Measurements from ENCODE around the gene SEC63.
"Not testable (repeated sequence)": the region's sequence is repeated elsewhere in the genome, so short reads cannot be mapped to it uniquely, and the experiment has no call there.

Gene SEC63

DNA sequence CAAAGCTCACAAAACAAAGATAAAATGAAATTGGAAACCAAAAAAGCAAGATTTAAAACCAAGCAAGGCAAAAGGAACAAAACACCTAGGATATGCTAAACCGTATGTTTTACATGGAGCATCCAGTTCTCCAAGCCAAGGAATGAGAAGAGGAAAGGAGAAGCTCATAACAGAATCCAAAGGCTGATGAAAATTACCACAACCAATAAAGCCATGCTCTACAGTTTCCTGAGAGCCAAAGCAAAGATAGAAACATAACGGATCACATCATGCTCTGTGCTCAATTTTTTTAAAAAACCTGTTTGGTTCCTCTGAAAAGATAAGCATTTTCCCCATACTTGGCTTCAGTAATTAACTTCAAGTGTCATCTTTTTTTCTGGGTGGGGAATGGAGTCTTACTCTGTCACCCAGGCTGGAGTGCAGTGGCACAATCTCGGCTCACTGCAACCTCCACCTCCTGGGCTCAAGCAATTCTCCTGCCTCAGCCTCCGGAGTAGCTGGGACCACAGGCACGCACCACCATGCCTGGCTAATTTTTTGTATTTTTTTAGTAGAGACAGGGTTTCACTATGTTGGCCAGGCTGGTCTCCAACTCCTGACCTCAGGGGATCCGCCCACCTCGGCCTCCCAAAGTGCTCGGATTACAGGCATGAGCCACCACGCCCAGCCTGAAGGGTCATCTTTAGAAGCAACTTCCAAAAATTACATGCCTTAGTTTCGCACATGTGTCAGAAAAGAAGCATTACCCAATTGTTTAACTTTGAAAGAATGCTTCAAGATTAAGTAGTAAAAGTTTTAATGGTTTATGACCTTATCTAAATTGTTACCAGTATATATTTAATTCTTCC is 31.1 kb downstream of the SEC63 start:
- DNase-seq, result not testable (repeated sequence)

DNA sequence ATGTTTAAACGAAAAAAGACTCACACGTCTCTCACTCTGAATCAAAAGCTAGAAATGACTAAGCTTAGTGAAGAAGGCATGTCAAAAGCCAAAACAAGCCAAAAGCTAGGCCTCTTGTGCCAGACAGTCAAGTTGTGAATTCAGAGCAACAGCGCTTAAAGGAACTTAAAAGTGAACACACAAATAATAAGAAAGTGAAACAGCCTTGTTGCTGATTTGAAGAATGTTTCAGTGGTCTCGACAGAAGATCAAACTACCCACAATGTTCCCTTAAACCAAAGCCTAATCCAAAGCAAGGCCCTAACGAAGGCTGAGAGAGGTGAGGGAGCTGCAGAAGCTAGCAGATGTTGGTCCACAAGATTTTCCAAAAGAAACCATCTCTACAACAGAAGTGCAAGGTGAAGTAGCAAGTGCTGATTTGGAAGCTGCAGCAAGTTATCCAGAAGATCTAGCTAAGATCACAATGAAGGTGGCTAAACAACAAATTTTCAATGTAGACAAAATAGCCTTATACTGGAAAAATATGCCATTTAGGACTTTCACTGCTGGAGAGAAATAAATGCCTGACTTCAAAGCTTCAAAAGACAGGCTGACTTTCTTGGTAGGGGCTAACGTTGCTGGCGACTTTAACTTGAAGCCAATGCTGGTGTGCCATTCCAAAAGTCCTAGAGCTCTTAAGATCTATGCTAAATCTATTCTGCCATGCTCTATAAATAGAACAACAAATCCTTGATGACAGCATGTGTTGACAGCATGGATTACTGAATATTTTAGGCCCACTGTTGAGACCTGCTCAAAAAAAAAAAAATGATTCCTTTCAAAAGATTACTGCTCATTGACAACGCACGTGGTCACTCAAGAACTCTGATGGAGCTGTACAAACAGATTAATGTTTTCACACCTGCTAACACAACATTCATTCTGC is 40.3 kb downstream of the SEC63 start:
- DNase-seq, result no peak

DNA sequence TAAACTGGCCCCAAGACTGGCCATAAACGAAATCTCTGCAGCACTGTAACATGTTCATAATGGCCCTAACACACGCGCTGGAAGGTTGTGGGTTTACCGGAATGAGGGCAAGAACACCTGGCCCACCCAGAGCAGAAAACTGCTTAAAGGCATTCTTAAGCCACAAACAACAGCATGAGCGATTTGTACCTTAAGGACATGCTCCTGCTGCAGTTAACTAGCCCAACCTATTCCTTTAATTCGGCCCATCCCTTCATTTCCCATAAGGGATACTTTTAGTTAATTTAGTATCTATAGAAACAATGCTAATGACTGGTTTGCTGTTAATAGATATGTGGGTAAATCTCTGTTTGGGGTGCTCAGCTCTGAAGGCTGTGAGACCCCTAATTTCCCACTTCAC is 41.0 kb downstream of the SEC63 start:
- not testable (repeated sequence) for DNase-seq

DNA sequence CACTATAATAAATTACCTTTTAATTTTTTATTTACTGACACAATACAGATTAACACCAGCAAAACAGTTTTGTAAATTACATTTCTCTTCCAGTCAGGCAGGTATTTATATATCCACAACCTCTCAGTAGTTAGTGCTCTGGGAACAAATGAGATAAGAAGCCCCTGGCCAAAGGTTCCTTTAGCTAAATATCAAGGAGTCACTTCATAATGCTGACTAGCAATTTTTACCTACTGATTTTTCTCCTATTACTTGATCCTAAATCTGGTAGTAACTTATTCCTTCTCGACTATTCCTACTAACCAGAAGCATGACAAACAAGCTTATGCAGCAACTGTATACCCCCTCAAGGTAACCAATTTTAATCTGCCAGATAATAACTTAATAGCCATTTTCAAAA is 46.3 kb downstream of the SEC63 start:
- DNase-seq, result no peak

DNA sequence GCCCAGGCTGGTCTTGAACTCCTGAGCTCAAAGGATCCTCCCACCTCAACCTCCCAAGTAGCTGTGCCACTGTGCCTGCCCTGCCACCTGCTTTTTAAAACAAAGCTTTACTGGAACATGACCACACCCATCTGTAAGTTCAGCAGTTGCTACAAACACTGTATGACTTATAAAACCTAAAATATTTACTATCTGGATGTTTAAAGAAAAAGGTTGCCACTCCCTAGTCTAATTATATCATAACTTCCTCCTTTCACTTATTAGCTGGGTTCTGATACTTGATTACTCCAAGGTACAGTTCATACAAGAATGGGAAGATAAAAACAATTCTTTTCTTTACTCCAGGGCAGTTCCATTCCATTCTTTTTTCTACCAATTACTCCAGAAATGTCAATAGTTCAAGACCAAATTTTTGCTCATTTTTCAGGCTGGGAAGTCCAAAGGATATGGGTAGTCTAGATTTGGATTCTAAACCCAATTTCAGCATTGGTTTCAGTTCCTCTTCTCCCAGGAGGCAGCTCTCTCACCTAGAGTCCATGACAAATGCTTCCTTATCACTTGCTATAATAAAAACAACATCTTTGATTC is 63.1 kb downstream of the SEC63 start:
- DNase-seq, result no peak

DNA sequence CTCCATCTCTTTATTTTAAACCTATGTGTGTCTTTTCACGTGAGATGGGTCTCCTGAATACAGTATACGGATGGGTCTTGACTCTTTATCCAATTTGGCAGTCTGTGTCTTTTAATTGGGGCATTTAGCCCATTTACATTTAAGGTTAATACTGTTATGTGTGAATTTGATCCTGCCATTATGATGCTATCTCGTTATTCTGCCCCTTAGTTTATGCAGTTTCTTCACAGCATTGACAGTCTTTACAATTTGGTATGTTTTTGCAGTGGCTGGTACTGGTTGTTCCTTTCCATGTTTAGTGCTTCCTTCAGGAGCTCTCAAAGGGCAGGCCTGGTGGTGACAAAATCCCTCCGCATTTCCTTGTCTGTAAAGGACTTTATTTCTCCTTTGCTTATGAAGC is 67.6 kb downstream of the SEC63 start:
- DNase-seq, result not testable (repeated sequence)

DNA sequence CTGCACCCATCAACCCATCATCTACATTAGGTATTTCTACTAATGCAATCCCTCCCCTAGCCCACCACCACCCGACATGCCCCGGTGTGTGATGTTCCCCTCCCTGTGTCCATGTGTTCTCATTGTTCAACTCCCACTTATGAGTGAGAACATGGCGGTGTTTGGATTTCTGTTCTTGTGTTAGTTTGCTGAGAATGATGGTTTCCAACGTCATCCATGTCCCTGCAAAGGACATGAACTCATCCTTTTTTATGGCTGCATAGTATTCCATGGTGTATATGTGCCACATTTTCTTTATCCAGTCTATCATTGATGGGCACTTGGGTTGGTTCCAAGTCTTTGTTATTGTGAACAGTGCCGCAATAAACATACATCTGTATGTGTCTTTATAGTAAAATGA is 72.1 kb downstream of the SEC63 start:
- not testable (repeated sequence) for DNase-seq

DNA sequence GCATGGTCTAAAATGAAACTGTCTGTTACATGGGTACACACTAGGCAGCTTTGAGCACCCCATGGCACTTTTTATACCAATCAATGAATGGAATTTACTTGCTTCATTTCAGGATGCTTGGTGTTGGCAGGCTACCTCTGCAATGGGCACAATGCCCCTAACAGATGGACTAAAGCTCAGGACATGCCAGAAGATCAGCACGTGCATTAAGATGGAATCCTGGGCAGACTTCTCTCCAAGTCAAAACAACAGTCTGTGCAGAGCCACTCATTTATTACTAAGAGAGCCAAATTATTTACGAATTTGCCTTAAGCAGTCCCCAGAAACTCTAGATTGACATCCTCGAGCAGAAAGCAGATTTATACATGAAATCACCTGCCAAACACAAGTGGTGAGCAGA is 78.1 kb downstream of the SEC63 start:
- no peak for DNase-seq

DNA sequence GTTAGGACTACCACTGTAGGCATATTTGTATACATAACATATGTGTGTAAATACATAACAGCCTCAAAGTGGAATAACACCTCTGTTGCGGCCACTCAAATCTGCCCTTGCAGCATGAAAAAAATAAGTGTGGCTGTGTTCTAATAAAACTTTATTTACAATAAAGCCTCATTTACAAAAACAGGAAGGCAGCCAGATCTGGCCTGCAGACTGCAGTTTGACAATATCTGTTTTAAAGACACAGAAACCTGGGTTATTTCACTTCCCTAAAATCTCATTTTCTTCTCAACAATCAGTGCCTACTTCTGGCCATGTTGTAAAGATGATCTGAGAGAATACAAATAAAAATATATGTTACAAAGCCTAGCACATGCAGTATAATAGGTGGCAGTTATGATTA is 80.0 kb downstream of the SEC63 start:
- no peak for DNase-seq

DNA sequence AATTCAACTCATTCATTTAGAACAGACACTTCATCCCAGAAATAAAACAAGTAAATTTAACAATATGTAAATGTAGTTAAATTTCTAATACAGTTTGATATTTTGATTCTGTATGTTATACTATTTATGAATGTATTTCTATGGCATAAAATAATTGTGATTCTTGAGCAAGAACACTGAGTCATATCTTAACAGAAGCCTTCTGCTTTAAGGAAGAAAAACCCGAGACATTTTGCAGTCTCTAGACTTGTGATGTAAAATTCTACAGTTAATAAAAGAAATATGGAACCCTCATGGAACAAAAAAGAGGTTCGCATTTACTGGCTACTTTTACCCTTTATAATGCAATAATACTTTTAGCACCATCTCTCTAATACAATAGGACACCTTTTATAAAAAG is 86.0 kb downstream of the SEC63 start:
- DNase-seq, result no peak

DNA sequence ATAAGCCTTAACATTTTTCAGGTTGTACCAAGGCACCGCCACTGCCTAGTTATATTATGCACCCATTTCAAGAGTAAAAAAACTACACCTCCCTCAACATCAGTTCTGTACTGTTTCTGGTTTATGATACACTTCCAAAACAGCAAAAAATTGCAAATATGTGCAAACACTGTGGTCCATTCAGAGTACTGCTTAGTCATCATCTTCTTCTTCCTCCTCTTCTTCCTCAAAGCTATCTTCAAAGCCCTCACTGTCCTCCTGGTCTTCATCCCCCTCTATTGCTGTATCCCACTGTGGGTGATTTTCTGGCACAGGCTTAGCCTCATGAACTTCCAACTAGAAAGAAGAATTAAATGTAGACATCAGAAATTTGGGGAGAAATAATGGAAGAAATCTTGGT is 86.5 kb downstream of the SEC63 start:
- DNase-seq, result not testable (repeated sequence)

DNA sequence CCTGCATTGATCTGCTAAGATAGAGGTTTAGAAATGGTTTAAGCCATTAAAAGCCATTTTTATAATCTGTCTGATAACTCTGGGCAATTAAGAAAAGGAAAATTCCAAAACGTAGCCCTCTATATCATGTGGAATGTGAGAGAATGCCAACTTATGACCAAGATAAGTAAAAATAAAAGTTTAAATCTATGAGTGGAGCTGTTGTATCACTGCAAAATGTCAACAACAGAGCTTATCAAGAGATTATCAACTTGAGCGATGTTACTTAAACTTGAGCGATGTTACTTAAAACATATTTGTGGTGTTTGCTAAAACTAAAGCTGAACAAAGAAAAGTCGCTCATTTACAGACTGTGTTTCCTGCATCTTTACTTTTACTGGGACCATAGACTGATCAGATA is 87.0 kb downstream of the SEC63 start:
- DNase-seq, result no peak

DNA sequence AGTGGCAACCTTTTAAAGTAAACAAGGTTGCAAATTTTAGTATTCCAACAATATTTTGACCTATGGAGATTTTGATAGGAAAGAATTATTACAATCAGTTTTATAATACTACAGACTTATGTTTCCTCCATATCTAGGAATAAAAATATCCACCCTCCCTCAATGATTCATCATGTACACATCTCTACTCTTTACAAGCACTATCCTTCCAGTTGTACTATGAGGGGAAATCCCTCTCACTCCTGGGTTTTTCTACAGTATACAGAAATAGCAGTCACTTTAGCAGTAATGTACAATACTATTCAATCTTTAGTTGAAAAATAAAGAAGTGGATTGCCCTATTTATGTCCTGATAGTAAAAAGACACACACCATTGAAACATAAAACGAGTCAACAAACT is 87.6 kb downstream of the SEC63 start:
- DNase-seq, result no peak

DNA sequence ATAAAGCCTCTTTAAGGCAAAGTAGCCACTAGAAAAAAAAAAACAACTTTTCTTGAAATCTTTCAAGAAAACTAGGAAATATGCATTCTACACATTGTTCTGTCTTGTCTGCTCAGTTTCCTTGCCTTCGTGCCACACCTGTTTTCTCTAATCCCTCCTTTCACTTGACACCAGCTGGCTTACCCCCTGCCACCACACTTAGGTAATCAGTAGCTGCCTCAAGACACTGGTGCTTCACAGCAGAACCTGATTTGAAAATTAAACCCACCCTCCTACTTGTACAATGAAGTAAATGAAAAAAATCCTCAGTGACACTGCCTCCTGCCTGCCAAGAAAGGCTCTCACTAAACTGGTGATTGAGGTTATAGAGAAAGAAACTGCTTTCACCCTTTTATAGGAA is 88.1 kb downstream of the SEC63 start:
- DNase-seq, result no peak

DNA sequence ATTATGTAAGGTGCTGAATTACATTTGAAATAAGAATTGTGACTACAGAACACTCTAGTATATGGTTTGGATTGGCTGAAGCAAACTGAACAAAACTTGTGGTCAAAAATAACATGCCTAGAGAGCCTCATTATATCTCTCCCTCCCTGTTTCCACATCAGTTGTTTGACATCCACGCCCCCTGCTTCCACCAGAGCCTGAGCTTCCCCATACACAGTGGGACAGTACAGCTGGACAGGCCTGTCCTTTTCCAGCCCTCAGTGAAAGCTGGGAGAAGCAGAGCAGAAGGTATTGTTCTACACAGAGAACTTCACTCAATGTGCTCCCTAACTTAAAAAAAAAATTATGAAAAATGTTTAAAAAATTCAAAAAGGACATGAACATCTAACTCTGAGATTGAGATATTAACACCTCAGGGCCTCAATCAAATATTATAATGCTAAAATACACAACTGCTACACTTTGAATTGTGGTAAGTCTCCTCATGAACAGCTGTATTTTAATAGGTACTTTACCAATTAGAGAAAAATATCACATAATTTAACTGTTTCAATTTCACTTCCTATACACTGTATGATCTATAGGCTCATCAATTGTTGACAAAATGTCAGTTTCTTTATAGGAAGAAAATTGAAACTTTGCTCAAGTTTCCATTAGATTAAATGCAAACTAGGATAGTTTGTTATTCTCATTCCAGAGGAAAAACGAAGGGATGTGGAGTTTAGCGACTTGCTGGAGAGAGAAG is 89.0 kb downstream of the SEC63 start:
- DNase-seq, result no peak

DNA sequence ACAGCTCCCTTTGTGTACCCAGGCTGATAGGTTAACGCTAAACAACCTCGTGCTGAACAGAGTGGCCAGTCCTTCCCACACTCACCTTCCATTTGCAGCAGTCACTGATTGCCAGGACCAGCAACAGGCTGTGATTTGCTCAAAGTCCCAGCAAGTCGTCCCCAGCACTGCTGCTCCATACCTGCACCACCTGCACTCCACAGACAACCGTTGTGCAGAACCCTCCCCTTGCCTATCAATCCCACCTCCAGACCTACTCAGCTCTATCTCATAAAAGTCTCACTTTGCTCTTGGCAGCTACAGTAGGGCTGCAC is 90.7 kb downstream of the SEC63 start:
- DNase-seq, result no peak

DNA sequence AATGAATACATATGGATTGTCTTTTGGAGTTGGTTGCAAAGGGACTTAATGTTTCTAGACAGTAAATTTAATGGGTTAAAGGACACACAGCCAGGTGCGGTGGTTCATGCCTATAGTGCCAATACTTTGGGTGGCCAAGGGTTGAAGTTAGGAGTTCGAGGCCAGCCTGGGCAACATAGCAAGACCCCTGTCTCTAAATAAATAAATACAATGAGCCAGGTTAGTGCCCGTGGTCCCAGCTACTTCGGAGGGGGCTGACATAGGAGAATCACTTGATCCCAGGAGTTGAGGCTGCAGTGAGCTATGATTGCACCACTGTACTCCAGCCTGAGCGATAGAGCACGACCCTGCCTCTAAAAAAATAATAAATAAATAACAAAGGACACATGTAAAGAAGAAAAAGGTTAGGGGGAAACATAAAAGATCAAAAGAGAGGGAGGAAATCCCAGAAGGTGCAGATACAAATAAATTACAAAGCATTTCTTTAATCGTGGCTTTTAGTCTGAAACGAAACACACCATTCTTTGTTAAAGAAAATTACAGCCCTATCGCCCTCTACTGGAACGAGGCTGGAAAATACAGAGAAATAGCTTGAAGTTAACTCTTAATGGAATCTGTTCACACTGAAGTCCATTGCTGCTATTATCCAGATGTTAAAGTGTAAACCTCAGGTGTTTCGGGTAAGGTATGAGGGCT is 91.3 kb downstream of the SEC63 start:
- DNase-seq, result peak; percentile 22

DNA sequence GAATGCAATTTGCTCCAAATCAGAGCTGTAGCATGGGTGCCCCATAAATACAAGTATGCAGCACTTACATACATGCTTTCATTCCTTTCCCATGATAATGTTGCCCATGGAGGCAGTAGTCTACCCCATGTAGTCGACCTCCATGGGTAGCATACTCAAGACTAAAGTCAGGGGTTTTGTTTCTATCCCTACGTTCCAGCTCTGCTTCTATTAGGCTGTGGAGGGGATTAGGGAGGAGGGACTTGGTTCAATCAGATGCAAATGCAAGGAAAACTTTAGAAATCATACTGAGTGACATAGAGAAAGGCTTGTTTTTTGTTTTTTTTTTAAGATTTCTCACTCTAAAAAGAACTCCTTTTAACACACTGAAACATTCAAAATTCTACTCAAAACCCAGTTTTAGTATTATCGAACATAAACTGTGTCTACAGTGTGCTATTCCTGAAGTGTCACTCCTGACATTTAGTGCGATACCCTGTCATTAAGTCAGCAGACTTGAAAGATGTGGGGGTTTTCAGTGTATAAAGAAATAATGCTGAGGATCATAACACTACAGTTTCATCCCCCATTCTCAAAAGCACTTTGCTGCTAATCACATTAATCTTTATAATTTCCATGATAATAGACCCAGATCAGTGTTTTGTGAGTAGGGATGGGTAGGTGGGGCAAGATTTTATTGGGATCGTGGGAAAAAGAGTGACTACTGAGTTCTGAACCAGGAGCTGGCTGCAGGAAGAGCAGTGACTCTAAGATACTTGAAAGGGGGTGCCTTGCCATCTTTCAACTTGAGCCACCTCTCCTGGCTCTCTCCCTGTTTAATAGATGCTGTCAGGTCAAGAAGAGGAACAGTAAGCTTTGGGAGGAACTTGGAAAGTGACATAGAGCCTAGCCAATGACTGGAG is 93.5 kb downstream of the SEC63 start:
- no peak for DNase-seq

DNA sequence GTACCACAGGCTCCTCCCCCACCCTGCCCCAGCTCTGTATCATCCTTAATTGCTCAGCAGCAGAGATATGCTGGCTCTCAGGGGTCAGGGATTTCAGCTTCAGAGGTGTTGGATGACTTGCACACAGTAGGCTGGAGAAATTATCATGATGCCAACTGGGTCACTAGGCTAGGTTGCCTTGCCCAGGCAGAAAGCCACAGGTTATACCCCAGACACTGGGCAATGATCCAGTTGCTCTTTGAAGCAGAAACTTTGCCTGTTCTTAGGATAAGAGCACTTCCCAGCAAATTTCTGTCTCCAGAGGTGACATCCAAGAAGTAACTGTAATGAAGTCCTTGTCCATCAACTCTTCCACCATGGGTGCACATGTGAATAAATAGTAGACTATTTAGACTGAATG is 95.6 kb downstream of the SEC63 start:
- no peak for DNase-seq

DNA sequence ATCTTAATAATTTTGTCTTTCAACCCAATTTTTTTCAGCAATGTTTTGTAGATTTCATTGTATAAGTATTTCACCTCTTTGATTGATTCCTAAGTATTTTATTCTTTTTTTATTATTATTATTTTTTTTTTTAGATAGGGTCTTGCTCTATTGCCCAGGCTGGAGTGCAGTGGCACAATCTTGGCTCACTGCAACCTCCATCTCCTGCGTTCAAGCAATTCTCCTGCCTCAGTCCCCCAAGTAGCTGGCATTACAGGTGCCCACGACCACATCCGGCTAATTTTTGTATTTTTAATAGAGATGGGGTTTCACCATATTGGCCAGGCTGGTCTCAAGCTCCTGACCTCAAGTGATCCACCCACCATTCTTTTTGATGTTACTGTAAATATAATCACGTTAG is 97.0 kb downstream of the SEC63 start:
- DNase-seq, result not testable (repeated sequence)

DNA sequence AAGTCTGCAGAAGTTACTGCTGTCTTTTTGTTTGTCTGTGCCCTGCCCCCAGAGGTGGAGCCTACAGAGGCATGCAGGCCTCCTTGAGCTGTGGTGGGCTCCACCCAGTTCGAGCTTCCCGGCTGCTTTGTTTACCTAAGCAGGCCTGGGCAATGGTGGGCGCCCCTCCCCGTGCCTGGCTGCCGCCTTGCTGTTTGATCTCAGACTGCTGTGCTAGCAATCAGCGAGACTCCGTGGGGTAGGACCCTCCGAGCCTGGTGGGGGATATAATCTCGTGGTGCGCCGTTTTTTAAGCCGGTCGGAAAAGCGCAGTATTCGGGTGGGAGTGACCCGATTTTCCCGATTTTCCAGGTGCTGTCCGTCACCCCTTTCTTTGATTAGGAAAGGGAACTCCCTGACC is 97.9 kb downstream of the SEC63 start:
- DNase-seq, result not testable (repeated sequence)

Measured in right hindlimb (tissue), 1 donor.